Natural killer cell (primary cell): ENCODE data around the gene SPRING1. TPM values are rescaled to one million over a fixed set of nuclear protein-coding genes. Genes with fewer than 3 reads are reported as not detected.
"Not testable (repeated sequence)": the region's sequence is repeated elsewhere in the genome, so short reads cannot be mapped to it uniquely, and the experiment has no call there.

ENCODE experiments used
- ATAC-seq, 3 donors: fragments of 150-1000 bp in 2 of 3; fragments of 200-7000 bp in 1 of 3; cut with Tn5 transposase; 1 replicate in 1 of 3; 2 replicates in 2 of 3; pipeline ENCODE4 v1.10.0; 2021; ENCODE audit warnings: mild to moderate bottlenecking in 2 of 3, moderate library complexity in 2 of 3
- DNase-seq, 2 donors: peaks; one replicate each; pipeline versions ENCODE4 v3.0.0 to v3.0.0-alpha.2; 2013 to 2021; ENCODE audit warnings: mixed read lengths in 1 of 2
- H3K27ac ChIP-seq: one replicate; pipeline ENCODE4 v1.5.1; 2013; ENCODE audit warnings: mild to moderate bottlenecking, low read length
- H3K27me3 ChIP-seq: one replicate; pipeline ENCODE4 v1.6.1; 2013; ENCODE audit warnings: low read length; ENCODE audit not compliant: control insufficient read depth, insufficient read depth
- H3K36me3 ChIP-seq: one replicate; pipeline ENCODE4 v1.6.1; 2013; ENCODE audit warnings: low read length; ENCODE audit not compliant: control insufficient read depth, insufficient read depth
- H3K4me1 ChIP-seq: one replicate; pipeline ENCODE4 v1.6.1; 2013; ENCODE audit warnings: low read length; ENCODE audit not compliant: control insufficient read depth, insufficient read depth
- H3K4me3 ChIP-seq: one replicate; pipeline ENCODE4 v1.5.1; 2013; ENCODE audit warnings: low read length
- H3K9me3 ChIP-seq: one replicate; pipeline ENCODE4 v1.6.1; 2013; ENCODE audit warnings: low read length; ENCODE audit not compliant: control insufficient read depth, insufficient read depth
- H3K27ac Mint-ChIP-seq, 2 donors: one replicate each; pipeline ENCODE4 v1.8.0; 2022; ENCODE audit warnings: mild to moderate bottlenecking in 2 of 2, mixed read lengths in 2 of 2, moderate library complexity in 1 of 2
- H3K27me3 Mint-ChIP-seq, 2 donors: one replicate each; pipeline ENCODE4 v1.8.0; 2022; ENCODE audit warnings: low read depth in 2 of 2, mixed read lengths in 2 of 2
- H3K36me3 Mint-ChIP-seq: one replicate; pipeline ENCODE4 v1.8.0; 2022; ENCODE audit warnings: mixed read lengths
- H3K4me1 Mint-ChIP-seq, 2 donors: one replicate each; pipeline ENCODE4 v1.8.0; 2022; ENCODE audit warnings: mixed read lengths in 2 of 2
- H3K4me3 Mint-ChIP-seq: one replicate; pipeline ENCODE4 v1.8.0; 2022; ENCODE audit warnings: mild to moderate bottlenecking, moderate library complexity, mixed read lengths
- H3K9me3 Mint-ChIP-seq, 2 donors: one replicate each; pipeline ENCODE4 v1.8.0; 2022; ENCODE audit warnings: mixed read lengths in 2 of 2
- CTCF ChIP-seq: fragments of 200-600 bp; IDR thresholded peaks from one replicate; pipeline ENCODE4 v1.8.0; 2022; ENCODE audit warnings: antibody characterized with exemption
- WGBS: methylation state at CpG from one replicate; pipeline ENCODE4 v1.1.7; 2013; ENCODE audit warnings: missing lambda C conversion rate; ENCODE audit not compliant: insufficient coverage; 5-methylcytosine and 5-hydroxymethylcytosine counted together
- intact Hi-C: fragments of 100-400 bp; cut with micrococcal nuclease; formaldehyde crosslinking; loops from one replicate; pipeline ENCODE4 v1.14.2; 2022
- total RNA-seq, 4 donors: library from RNA; stranded (reverse); fragments of 120-200 nt in 1 of 4; gene quantifications; one replicate each; pipeline versions ENCODE4 v1.2.3 to v1.2.4, GENCODE V29; 2013 to 2022

The SPRING1 gene
- total RNA-seq, 3 donors from 2014 or later (not counting 1 experiment from before 2014, with no cell fraction given): 24.4 to 37.2 (median 30.4) TPM

- no peaks in the 10 kb centered on the region for H3K4me1 Mint-ChIP-seq
- intact Hi-C loops: no loop called here
These were observed 12.0 kb upstream of the SPRING1 start for GRCh38 chr12:116749884-116750283.

GRCh38 chr12:116745554-116745953 lies 7.7 kb upstream of the SPRING1 start:
- Mint-ChIP-seq H3K27ac (no peak overlapping the region), H3K4me3 (no peak overlapping the region), H3K36me3 (no peaks in the 10 kb centered on the region), H3K9me3 (no peaks in the 10 kb centered on the region), H3K27me3 (no peaks in the 10 kb centered on the region), H3K4me1 (no peaks in the 10 kb centered on the region)
- intact Hi-C loops: no loop called here
- ATAC-seq: no peak
- no peak overlapping the region for H3K4me3 ChIP-seq
- H3K4me1 ChIP-seq: no peaks in the 10 kb centered on the region
- H3K27ac ChIP-seq: no peak overlapping the region
- DNase-seq: no peak
- H3K36me3 ChIP-seq: no peaks in the 10 kb centered on the region
- TF ChIP-seq CTCF: no peak
- H3K27me3 ChIP-seq: no peaks in the 10 kb centered on the region
- H3K9me3 ChIP-seq: no peaks in the 10 kb centered on the region
- WGBS: 93% methylated on average over 4 of the region's 4 CpGs

More at GRCh38 chr12:116749884-116750283, 12.0 kb upstream of the SPRING1 start:
- H3K9me3 Mint-ChIP-seq: no peaks in the 10 kb centered on the region
- H3K27ac Mint-ChIP-seq: no peak overlapping the region
- H3K27me3 Mint-ChIP-seq: no peaks in the 10 kb centered on the region
- ATAC-seq (no peak), DNase-seq (no peak)
- Histone ChIP-seq H3K27ac (no peak overlapping the region), H3K4me1 (no peaks in the 10 kb centered on the region), H3K9me3 (no peaks in the 10 kb centered on the region), H3K36me3 (no peaks in the 10 kb centered on the region), H3K4me3 (no peak overlapping the region), H3K27me3 (no peaks in the 10 kb centered on the region)
- no peaks in the 10 kb centered on the region for H3K36me3 Mint-ChIP-seq
- no peak for TF ChIP-seq CTCF
- H3K4me3 Mint-ChIP-seq: no peak overlapping the region
- 96% methylated on average over 25 of the region's 26 CpGs for WGBS

GRCh38 chr12:116744766-116745165 lies 6.9 kb upstream of the SPRING1 start:
- H3K4me3 Mint-ChIP-seq: no peak overlapping the region
- no peaks in the 10 kb centered on the region for H3K27me3 Mint-ChIP-seq
- H3K27ac ChIP-seq: no peak overlapping the region
- no peaks in the 10 kb centered on the region for H3K9me3 Mint-ChIP-seq
- no peaks in the 10 kb centered on the region for H3K27me3 ChIP-seq
- no peaks in the 10 kb centered on the region for H3K4me1 Mint-ChIP-seq
- intact Hi-C loops: no loop called here
- H3K27ac Mint-ChIP-seq: no peak overlapping the region
- no peaks in the 10 kb centered on the region for H3K4me1 ChIP-seq
- no peaks in the 10 kb centered on the region for H3K36me3 Mint-ChIP-seq
- WGBS: 83% methylated on average over 2 of the region's 3 CpGs
- DNase-seq (no peak), ATAC-seq (no peak)
- no peak for TF ChIP-seq CTCF
- H3K36me3 ChIP-seq: no peaks in the 10 kb centered on the region
- H3K4me3 ChIP-seq: no peak overlapping the region
- no peaks in the 10 kb centered on the region for H3K9me3 ChIP-seq

GRCh38 chr12:116742787-116743186 lies 4.9 kb upstream of the SPRING1 start:
- H3K4me1 ChIP-seq, H3K27me3 Mint-ChIP-seq, H3K27ac Mint-ChIP-seq, H3K9me3 Mint-ChIP-seq, H3K36me3 ChIP-seq, H3K4me3 ChIP-seq, H3K4me1 Mint-ChIP-seq, intact Hi-C loops, H3K36me3 Mint-ChIP-seq, DNase-seq, H3K27ac ChIP-seq, H3K4me3 Mint-ChIP-seq, ATAC-seq, H3K9me3 ChIP-seq, H3K27me3 ChIP-seq: not testable (repeated sequence)
- WGBS: 86% methylated on average over 1 of the region's 2 CpGs
